Measurements from ENCODE around the gene LACRT.
"Not testable (repeated sequence)": the region's sequence is repeated elsewhere in the genome, so short reads cannot be mapped to it uniquely, and the experiment has no call there.

LACRT gene, protein sequence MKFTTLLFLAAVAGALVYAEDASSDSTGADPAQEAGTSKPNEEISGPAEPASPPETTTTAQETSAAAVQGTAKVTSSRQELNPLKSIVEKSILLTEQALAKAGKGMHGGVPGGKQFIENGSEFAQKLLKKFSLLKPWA

DNA sequence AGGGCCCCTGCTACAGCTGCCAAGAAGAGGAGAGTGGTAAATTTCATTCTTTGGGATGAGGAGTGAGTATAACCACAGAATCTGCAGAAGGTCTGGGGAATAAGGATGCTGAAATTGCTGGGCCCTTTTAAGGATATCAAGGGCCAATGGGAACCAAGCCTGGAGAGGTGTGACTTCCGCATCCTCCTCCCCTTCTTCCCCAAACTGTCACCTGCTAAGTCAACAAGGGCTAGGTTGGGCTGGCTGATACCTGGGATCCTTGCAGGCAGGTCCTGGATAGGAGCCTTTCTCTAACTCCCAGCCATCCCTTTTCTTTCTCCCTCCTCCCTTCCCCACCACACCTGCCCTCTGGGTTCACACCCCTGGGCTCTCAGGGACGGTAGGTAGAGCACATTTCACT is at the start of gene LACRT:
TSS of gene LACRT (minus strand) at position 101 of the 400 bp plus-strand sequence. CDS start at position 47, 54 bp downstream.
- no peak for DNase-seq

DNA sequence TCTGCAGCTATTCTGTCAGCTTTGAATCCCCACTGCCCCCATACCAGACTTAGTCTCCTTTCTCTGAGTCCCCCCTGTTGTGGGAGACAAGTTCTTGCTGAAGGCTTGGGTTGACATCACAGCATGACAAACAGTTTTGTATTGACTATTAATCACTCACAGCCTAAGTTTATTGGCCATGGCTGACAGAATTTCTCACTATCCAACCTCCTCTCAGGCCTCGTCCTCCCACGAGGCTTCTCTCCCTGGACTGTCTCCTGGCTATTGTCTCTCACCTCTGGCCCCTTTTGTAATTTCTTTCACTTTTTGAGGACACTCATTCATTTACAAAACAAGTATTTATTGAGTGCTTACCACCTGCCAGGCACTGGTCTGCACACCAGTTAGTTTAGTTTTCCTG is 48.7 kb upstream of the LACRT start:
- DNase-seq = no peak

DNA sequence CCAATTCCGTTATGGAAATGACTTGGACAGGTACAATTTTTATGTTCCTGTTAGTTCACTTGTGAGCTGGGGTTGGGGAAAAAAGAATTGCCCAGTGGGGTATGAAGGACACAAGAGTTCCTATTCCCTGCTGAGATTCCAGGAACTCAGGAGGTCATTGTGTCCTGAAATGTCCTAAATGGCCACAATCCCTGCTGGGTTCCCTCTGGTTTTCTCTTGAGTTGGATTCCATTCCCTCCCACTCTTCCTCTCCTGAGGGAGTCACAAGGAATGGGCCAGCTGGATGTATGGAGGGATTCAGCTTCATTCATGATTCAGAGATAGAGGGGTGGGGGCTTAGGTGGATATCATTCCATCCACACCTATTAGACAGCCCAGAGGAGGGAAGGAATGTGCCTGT is 48.0 kb upstream of the LACRT start:
- no peak for DNase-seq

DNA sequence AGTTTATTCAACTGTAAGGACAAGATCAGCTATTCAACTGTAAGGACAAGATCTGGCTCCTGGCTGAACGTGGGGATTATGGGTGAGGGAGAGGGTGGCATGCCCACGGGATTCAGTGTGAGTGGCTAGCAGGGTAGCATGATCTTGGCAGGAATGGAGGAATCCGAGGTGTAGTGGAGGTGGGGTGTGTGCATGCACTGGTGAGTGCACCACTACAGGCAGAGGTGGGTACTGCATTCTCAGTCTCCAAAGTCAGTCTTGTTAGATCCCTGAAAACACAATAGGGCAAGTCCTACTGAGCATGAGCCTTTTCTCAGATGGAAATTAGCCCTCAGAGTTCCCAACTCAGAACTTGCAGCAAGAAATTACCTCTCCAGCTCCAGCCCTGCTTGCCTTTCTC is 45.7 kb upstream of the LACRT start:
- DNase-seq = no peak

DNA sequence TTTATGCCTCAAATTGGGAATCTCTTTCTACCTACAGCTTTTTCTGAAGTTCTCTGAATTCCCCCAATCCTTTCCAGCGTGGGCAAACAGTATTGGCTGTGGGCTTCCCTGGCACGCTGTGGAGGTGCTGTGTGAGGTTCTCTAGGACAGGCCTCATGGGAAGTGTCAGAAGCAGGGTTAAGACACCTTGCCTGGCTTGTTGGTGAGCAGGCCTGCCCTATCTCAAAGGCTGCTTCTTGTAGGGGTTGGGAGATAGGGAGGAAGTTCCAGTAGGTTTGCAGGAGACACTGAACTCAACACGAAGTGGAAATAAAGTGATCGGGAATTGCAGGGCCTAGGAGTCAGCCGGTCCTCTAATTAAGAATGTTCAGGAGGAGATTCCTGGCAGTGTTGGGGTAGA is 43.4 kb upstream of the LACRT start:
- DNase-seq = no peak

DNA sequence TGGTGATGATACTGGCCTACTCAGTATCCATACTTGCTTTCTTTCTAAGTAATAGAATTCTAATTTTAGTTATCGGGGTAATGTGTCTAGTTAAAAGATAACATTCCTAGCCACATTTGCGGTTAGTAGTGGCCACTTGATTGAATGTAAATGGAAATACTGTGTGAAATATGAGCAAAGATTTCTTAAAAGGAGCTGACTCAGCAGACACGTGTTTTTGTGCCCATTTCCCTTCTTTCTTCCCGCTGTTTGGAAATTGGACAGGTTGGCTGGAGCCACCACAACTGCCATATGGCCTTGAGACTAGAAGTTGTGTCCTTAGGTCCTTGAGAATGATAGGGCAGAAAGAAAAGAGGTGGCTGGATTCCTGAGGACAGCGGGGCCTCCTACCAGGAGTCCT is 33.2 kb upstream of the LACRT start:
- DNase-seq = no peak

DNA sequence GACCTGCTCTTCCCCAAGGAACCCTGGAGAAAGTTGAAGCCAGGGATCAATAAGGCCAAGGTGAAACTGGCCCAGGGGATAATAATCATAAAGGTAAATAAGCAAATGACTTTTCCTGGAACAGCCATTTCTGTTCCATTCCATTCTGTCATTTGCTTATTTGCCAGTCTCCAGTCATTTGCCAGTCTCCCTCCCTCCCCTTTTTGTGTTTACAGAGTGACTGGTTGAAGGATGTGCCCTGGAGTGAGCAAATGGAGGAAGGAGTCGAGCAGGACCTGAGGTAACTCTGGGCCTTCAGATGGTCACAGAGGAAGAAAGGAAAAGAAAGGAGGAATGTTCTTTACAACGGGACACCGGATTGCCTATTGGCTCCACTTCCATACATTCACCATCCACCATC is 31.3 kb upstream of the LACRT start:
- no peak for DNase-seq

DNA sequence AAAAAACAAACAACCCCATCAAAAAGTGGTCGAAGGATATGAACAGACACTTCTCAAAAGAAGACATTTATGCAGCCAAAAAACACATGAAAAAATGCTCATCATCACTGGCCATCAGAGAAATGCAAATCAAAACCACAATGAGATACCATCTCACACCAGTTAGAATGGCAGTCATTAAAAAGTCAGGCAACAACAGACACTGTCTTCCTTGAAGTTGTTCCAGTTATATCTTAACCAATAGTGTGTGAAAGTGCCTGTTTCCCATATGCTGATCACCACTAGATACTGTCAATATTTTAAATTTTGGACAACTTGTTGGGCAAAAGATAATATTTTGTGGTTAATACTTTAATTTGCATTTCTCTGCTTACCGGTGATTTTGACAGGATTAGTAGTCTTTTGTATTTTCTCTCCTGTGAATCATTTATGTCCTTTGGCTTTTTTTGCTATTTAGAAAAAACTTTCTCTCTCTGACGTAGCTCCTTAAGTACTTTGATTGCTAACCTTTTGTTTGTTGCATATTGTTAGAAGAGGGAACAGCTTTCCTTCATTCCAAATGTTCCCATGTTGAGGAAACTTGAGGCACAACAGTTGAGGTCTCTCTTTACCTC is 30.4 kb upstream of the LACRT start:
- not testable (repeated sequence) for DNase-seq

DNA sequence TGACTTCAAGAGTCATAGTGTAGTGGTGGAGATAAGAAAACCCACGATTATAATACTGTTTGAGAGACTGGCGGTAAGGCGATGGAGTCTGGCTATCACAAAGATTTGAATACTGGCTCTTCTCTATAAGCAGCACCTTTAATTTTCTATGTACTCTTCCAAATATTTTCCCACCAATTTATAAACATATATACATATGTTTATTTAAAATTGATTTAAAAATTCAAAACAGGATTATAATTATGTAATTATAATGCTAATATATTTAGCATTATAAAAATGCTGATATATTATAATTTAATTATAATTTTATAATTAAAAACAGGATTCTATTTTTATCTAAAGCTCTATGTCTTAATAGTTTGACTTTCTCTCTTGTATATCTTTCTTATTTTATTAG is 28.9 kb upstream of the LACRT start:
- DNase-seq = no peak

DNA sequence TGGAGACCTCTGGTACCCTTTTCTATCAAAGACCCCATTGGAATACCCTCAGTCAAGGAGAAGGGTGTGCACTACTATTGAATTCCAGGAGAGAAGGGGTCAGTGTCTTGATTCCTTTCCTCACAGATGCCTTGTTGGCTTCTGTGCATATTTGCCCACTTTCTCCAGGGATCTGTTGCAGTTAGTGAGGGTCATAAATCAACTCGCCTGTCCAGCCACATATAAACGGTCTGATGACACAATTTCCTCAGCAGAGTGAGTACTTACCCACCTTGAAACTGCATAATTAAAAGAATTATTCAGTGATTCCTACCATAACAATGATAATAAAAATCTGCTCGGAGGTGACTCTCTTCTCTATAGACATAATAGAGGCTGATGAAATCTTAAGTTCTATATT is 27.3 kb upstream of the LACRT start:
- no peak for DNase-seq

DNA sequence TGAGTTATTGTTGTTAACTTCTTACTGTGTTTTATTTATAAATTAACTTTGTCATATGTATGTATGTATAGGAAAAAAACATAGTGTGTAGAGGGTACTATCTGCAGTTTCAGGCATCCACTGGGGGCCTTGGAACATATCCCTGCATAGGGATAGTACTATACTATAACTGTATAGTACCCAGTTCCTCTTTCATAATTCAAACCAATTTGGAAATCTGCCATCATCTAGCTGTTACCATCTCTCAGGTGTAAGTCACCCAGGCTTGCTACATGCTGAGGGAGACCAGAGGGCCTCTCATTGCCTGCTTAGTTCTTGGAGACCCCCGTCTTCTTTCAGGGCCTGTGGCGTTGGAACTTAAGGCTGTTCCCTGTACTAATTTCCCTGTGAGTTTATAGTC is 26.4 kb upstream of the LACRT start:
- DNase-seq = no peak

DNA sequence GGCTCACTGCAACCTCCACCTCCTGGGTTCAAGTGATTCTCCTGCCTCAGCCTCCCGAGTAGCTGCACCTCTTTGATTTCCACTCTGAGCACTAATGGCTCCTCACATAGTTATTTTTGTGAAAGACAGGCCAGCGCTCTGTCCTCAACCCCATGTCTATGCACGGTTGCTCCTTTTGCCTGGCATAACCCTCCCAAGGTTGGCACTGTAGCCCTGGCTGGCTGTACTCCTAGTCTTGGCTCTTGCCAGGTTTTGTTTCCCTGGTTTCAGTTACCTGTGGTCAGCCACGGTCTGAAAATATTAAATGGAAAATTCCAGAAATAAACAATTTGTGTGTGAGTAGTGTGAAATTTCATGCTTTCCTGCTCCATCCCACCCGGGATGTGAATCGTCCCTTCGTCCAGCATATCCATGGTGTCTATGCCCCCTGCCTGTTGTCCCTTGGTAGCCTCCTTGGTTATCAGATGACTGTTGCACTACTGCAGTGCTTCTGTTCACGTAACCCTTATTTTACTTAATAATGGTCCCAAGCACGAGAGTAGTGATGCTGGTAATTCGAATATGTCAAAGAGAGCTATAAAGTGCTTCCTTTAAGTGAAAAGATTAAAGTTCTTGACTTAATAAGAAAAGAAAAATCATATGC is 25.7 kb upstream of the LACRT start:
- DNase-seq = no peak

DNA sequence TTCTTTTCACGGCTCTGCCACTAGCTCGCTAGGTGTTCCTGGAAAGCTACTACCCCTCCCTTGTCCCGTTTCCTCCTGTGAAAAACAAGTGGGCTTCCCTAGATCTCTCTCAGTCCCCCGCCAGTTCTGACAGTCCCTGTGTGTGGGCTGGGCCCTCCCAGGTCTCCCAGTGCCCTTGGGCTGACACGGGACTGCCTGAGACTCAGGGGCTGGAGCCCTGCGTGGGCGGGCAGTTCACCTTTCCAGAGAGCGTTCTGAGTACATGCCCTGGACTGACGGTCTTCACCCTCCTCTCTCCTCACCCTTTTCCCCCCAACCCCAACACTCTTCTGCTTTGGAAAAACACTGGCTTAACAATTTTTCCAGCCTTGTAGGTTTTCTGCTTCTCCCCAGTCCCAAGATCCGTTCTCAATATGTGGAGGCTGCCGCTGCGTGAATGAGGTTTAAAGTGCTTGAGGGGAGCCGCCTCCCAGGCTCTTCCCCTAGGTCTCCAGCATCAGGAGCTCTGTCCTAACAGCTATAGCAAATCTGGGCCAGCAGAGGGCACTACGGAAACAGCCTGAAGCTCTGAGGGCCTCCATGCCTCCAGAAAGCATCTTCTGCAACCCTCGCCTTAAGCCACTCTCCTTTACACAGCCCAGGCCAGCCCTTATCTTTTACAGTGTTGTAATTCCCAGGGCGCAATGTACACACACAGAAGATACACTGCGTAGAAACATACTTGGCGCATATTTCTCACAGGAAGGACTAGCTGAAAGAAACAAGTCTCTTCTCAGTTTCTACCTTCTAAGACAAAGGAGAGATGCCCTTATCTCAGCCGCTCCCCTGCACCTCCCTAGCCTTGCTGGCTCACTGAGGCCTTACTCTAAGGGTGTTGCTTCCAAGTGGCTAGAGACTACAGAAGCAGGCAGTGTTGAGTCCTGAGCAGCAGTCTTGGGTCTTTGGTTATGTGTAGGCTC is 23.9 kb upstream of the LACRT start:
- no peak for DNase-seq

DNA sequence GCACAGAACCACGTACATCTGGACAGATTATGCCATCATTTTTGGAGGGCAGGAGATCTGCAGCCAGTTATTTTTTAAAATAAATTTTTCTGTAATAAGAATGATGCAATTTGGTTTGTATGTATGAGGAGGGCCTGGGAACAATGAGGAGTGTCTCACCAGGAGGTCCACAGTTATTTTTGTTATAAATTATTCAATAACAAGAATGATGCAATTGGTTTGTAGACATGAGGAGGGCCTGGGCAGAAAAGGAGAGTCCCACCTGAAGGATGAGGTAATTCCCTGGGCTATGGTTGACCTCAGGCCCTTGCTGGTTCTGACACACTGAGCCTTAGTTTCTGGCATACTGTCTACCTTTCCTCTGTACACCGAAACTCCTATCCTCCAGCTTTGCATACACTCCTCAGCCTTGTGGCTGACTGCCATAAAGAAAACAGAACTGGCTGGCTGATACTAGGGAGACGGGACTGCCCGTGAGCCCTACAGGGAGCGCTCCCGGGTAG is 22.5 kb upstream of the LACRT start:
- DNase-seq = no peak

DNA sequence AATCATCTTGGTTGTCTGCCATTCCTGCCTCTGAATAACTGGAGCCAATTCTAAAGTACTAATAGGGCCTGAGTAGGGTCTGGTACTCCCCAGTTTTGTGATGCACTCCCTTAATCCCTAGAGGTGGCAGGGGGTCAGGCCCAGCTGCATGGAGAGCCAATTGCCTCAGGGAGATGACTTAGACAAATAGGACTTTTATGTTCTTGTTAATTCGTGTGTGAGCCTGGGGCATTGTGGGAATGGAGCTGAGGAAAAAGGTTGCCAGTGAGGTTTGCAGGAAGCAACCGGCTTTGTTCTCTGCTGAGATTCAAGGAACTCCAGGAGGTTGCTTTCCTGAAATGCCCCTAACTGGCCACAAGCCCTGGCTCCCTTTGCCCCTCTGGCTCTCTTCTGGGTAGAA is 20.2 kb upstream of the LACRT start:
- DNase-seq = no peak

DNA sequence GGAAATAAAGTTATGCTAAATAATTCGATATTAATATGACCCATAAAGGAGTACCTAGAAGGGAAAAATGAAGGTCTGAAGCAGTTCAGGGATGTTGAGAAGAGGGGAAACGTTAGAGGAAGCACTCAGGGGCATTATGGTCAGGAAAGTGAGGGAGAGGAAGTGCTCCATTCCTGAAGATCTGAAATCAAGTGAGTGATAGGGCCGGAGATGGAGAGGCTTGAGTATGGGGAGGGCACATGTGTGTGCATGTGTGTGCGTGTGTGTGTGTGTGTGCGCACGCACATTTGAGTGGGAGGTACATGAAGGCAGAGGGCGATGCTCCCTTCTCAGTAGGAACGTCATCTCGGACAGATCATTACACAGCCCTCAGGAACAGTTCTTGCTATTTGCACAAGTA is 18.3 kb upstream of the LACRT start:
- DNase-seq = no peak

DNA sequence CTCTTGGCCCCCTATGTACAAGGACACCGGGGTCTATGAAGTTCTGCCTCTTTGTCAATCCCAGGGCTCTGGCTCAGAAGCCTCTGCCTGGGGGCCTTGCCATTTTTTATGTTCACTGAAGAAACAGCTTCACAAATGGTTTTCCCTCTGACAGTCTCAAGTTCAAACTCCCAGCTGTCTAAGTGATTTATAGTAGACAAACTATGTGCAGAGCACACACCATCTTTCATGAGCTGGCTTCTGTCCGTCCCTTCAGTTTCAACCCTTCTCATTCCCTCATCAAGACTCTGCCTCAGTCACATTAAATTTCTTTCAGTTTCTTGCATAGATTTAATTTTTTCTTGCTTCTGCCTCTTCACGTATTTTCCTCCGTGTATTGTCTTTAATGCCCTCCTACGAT is 16.2 kb upstream of the LACRT start:
- no peak for DNase-seq

DNA sequence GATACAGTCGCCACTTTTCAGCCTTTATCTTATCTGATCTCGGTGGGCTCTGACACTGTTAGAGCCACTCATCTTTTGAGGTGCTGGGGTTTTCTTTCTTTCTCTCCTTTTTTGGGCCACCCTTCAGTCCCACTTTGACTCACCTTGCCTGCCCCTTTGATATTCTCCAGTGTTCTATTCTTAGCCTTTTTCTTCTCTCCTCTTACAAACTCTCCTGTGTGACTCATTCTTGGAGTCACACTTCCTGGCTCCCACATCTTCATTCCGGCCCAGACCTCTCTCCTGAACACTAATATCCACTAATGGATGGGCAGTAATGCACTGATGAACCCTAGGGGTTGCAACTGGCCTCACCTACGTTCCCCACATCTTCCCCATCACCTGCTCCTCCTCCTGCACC is 15.7 kb upstream of the LACRT start:
- DNase-seq = no peak

DNA sequence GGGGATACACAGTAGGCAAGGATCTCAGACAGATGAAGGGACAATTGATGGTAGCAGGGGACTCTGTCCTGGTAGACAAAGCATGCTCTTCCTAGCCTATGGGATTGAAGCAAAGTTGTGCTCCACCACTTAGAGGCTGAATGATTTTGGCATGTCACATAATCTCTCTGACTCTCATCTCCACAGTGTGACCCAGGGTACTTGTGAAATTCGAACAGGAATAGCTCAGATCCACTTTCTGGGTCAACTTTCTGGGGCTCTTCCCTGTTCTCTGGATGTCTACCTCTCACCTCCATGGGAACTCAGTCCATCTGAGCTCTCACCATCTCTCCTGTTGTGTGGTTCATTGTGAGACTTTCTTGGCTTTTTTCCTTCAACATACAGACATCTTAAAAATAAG is 15.1 kb upstream of the LACRT start:
- no peak for DNase-seq

DNA sequence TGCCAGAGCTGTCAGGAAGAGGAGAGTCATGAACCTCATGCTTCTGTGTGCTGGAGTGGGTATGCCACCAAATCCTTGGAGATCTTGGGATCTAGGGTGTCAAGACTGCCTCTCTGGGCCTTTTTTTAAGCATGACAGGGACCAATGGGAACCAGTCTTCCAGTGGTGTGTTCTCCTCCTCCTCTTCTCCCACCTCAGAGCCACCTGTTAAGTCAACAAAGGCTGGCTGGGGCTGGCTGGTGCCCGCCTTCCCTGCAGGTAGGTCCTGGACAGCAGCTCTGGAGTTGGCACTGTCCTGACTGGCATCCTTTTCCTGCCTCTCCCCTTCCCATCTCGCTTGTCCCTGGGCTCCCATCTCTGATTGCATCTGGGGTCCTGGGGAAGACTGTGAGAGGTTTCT is 13.6 kb upstream of the LACRT start, which contains the start of gene DCD:
TSS of gene DCD (minus strand) at position 101 of the 400 bp plus-strand sequence. CDS start at position 39, 62 bp downstream.
- no peak for DNase-seq

DNA sequence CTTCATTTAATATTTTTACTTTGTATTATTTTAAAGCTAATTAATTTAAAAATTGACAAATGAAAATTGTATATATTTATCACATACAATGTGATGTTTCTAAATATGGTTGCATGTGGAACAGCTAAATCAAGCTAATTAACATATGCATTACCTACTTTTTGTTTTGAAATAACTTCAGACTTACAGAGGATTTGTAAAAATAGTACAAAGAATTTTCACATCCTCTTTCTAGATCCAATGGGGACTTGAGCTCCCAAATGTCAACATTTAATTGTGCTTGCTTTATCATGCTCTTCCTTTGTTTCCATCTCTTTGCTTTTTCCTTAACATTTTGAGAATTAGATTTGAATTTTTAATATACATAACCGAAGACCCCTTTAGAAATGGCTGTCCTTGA is 6.9 kb upstream of the LACRT start:
- DNase-seq = no peak

DNA sequence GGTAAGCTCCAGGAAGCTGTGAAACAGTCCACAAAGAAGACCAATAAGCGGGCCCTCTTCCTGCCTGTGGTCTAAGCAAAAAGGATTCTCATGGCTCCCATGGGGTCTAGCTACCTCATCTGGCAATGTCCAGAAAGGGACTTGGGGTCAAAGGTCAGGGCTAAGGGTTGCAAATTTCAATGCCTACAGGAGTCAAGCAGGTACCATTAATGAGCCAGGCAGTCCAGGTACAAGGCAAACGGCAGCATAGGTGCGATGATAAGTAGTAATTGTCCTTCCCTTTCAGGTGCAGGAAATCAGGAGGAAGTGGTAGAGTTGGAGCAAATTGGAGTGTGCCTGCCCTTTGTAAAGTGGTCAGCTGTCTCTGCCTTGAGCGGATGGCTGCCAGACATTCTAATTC is 6.4 kb upstream of the LACRT start:
- DNase-seq = no peak

DNA sequence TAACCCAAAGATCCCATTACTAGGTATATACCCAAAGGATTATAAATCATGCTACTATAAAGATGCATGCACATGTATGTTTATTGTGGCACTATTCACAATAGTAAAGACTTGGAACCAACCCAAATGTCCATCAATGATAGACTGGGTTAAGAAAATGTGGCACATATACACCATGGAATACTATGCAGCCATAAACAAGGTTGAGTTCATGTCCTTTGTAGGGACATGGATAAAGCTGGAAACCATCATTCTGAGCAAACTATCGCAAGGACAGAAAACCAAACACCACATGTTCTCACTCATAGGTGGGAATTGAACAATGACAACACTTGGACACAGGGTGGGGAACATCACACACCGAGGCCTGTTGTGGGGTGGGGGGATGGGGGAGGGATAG is 4.4 kb upstream of the LACRT start:
- not testable (repeated sequence) for DNase-seq

All from COR-L47 (cell line).